Large intestine (tissue), 3 donors: ENCODE data around the gene AARS2. TPM values are rescaled to one million over a fixed set of nuclear protein-coding genes. Genes with fewer than 3 reads are reported as not detected.

Experiments used
- DNase-seq, 2 donors: peaks; one replicate each; pipeline versions ENCODE4 v3.0.0 to v3.0.0-alpha.2; 2013
- H3K27ac ChIP-seq: one replicate; pipeline ENCODE4 v1.5.1; 2013; ENCODE audit warnings: low read length
- H3K27me3 ChIP-seq: 2 replicates; pipeline ENCODE4 v1.6.1; 2013; ENCODE audit warnings: low read length; ENCODE audit not compliant: control insufficient read depth, insufficient read depth
- H3K36me3 ChIP-seq: 2 replicates; pipeline ENCODE4 v1.6.1; 2013; ENCODE audit warnings: low read length; ENCODE audit not compliant: control insufficient read depth, insufficient read depth
- H3K4me1 ChIP-seq: one replicate; pipeline ENCODE4 v1.6.1; 2013; ENCODE audit warnings: low read length; ENCODE audit not compliant: control insufficient read depth, insufficient read depth
- H3K4me3 ChIP-seq: one replicate; pipeline ENCODE4 v1.5.1; 2013; ENCODE audit warnings: low read length
- H3K9me3 ChIP-seq: one replicate; pipeline ENCODE4 v1.6.1; 2013; ENCODE audit warnings: mild to moderate bottlenecking, low read depth, low read length, moderate library complexity; ENCODE audit not compliant: control insufficient read depth
- WGBS: methylation state at CpG from one replicate; pipeline ENCODE4 v1.1.5; 2013; ENCODE audit warnings: low lambda C conversion rate; ENCODE audit not compliant: insufficient coverage; 5-methylcytosine and 5-hydroxymethylcytosine counted together
- polyA plus RNA-seq: library from polyadenylated mRNA; unstranded; fragments of 120-200 nt; gene quantifications from one replicate; pipeline ENCODE4 v1.2.1, GENCODE V29; 2013

Gene AARS2
- polyA plus RNA-seq, 1 donor, result 14.3 TPM

- peaks cover 7% of the 10 kb centered on the region for H3K9me3 ChIP-seq
- DNase-seq, result no peak
- H3K4me1 ChIP-seq, result peaks cover 36% of the 10 kb centered on the region
- H3K36me3 ChIP-seq, result peaks cover 32% of the 10 kb centered on the region
- no peak overlapping the region for H3K27ac ChIP-seq
- no peak overlapping the region for H3K4me3 ChIP-seq
- no CpG with 5 or more reads among the region's 8 CpGs for WGBS
- no peaks in the 10 kb centered on the region for H3K27me3 ChIP-seq
Observed at GRCh38 chr6:44261581-44261980, 51.6 kb downstream of the AARS2 start.

DNA sequence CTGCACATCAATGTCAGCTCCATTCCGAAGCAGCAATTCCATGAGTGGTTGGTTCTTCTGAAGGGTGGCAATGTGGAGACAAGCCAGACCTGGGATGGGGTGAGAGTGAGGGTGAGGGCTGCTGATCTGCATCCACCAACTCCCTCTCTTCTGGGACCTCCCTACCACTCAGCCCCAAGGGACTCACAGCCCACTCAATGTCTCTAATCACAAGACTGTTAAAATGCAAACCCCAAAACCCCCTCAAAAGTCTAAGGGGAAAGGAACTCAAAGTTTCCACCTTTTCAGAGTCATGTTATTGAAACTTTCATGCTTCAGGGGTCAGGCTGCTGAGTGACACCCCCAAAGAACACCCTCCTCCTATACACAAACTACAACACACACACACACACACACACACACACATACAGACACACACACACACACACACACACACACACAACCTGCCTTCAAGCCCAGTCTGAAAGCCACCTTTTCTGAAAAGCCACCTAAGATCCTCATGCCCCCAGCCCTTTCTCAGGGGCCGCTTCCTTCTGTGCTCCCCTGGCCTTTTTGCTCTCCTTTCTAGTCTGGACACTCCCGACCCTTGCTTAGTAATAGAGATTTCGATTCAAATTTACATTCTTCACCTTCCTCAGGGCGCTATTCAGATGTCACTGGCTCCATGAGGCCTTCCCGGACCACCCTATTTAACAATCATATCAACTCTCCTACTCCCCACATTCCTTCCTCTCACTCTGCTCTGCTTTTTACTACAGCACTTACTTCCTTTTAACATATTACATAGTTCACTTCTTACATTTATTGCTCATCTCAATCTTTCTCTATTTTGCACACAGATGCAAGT is 52.5 kb downstream of the AARS2 start:
- Histone ChIP-seq H3K9me3 (peaks cover 7% of the 10 kb centered on the region), H3K27me3 (no peaks in the 10 kb centered on the region), H3K36me3 (peaks cover 32% of the 10 kb centered on the region), H3K4me3 (no peak overlapping the region), H3K4me1 (peaks cover 40% of the 10 kb centered on the region), H3K27ac (no peak overlapping the region)
- DNase-seq, result no peak
- WGBS, result 96% methylated on average over 4 of the region's 6 CpGs

GRCh38 chr6:44260011-44260410 is 53.1 kb downstream of the AARS2 start:
- peaks cover 38% of the 10 kb centered on the region for H3K36me3 ChIP-seq
- WGBS, result no CpG with 5 or more reads among the region's 8 CpGs

GRCh38 chr6:44258921-44259320 is 54.2 kb downstream of the AARS2 start:
- peaks cover 30% of the 10 kb centered on the region for H3K4me1 ChIP-seq
- no peak overlapping the region for H3K27ac ChIP-seq
- no peaks in the 10 kb centered on the region for H3K27me3 ChIP-seq
- H3K4me3 ChIP-seq, result no peak overlapping the region
- peaks cover 49% of the 10 kb centered on the region for H3K36me3 ChIP-seq
- peaks cover 3% of the 10 kb centered on the region for H3K9me3 ChIP-seq
- whole genome bisulfite sequencing, result no CpG with 5 or more reads among the region's 3 CpGs
- no peak for DNase-seq

More at GRCh38 chr6:44260011-44260410, 53.1 kb downstream of the AARS2 start:
- DNase-seq, result no peak
- no peak overlapping the region for H3K4me3 ChIP-seq
- peaks cover 40% of the 10 kb centered on the region for H3K4me1 ChIP-seq
- no peak overlapping the region for H3K27ac ChIP-seq
- peaks cover 5% of the 10 kb centered on the region for H3K9me3 ChIP-seq
- H3K27me3 ChIP-seq, result no peaks in the 10 kb centered on the region

DNA sequence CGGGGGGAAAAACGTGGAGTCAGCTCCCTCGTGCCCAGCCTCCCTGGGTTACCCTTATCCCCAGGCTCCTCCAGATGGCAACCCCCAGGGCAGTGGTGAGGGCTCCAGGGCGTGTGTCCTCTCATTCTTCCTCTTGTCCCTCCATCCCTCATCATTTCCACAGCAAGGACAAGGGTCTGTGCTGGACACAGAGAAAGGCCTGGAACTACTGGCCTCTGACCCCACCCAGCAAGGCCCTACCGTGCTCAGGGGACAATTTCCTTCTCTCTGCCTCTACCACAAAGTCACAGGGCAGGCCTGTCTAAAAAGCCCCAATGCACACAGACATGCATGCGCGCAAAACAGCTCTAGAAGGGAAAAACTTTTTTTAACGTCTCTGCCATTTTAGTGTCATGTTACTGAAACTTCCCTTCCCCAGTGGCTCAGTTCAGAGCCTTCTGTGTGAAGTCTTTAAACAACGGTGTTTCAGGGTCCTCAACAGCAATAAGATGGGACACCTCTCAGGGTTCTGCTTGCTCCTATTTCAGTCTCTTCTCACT is 54.8 kb downstream of the AARS2 start:
- no peak overlapping the region for H3K4me3 ChIP-seq
- H3K36me3 ChIP-seq, result peaks cover 54% of the 10 kb centered on the region
- H3K27me3 ChIP-seq, result no peaks in the 10 kb centered on the region
- peaks cover 3% of the 10 kb centered on the region for H3K9me3 ChIP-seq
- no CpG with 5 or more reads among the region's 9 CpGs for WGBS
- peaks cover 25% of the 10 kb centered on the region for H3K4me1 ChIP-seq
- H3K27ac ChIP-seq, result no peak overlapping the region
- DNase-seq, result no peak

DNA sequence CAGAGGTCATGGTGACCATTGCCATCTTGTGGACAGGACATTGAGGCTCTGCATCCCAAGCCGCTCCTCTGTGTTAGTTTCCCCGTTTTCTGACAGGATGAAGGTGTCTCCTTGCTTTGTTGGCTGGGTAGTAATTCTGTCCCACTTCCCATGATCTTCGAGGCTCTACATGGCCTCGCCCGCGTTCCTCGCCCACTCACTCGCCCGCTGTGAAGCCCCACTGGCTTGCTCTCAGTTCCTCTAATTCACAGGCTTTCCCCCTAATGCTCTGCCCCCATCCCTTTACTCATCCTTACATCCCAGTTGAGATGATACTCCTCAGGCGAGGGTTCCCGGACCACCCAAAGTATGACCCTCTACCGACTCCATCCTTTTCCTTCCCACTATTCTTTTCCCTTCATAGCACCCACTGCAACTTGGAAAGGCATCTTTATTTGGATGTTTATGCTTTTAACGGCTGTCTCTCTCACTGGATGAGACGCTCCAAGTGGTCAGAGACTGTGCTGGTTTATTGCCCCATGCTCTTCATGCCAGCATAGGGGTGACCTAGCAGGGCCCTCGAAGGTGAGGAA is 55.3 kb downstream of the AARS2 start:
- Histone ChIP-seq H3K36me3 (peaks cover 60% of the 10 kb centered on the region), H3K27ac (peak overlapping the region; percentile 20), H3K9me3 (peaks cover 3% of the 10 kb centered on the region), H3K27me3 (no peaks in the 10 kb centered on the region), H3K4me1 (peaks cover 19% of the 10 kb centered on the region), H3K4me3 (peak overlapping the region; percentile 22)
- WGBS, result no CpG with 5 or more reads among the region's 15 CpGs
- no peak for DNase-seq

DNA sequence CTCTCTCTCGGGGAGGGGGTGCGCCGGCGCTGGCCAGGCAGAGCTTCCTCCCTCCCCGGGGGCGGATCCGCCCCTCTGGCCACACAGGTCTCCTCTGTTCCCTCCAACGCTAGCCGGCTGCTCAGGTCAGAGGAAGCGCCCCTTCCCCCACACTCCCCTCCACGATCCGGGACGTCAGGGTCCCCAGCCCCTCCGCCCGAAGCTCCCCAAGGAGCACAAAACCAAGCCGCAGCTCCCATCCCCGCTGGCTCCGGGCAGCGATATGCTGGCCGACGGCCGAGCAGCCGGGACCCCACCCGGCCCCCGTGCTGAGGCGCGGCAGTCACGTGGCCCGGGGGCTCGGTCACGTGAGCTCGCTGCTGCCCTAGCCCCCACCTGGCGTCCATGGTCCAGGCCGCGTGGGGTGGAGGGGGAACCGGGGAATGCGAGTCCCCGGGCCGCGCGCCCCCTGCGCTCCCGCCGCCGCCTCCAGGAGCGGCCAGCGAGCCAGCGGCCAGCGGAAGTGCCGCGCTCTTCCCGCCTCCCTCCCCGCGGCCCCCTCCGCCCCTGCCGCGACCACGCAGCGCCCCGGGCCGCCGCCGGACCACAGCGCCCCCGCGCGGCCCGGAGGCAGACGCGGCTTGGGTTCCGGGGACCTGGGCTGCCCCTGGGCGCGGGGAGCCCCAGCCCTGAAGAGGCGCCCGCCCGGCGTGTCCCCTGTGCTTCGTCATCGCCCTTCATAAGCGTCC is 56.0 kb downstream of the AARS2 start, which contains the start of gene SLC35B2:
Gene SLC35B2 (minus strand): TSS at position 504 of the 728 bp plus-strand sequence. CDS start 118 bp downstream, at position 386.
- WGBS, result no CpG with 5 or more reads among the region's 80 CpGs
- Histone ChIP-seq H3K36me3 (peaks cover 61% of the 10 kb centered on the region), H3K4me3 (peak within 1 kb of the TSS; percentile 94)

GRCh38 chr6:44256775-44257024 is 56.4 kb downstream of the AARS2 start:
- WGBS, result no CpG with 5 or more reads among the region's 12 CpGs
- H3K36me3 ChIP-seq, result peaks cover 62% of the 10 kb centered on the region
- H3K9me3 ChIP-seq, result peaks cover 3% of the 10 kb centered on the region
- H3K27me3 ChIP-seq, result no peaks in the 10 kb centered on the region
- peak overlapping the region; percentile 64 for H3K27ac ChIP-seq
- DNase-seq, result no peak
- peaks cover 10% of the 10 kb centered on the region for H3K4me1 ChIP-seq
- H3K4me3 ChIP-seq, result peak overlapping the region; percentile 94

More for the DNA sequence above, 56.0 kb downstream of the AARS2 start, which contains the start of gene SLC35B2:
- Histone ChIP-seq H3K9me3 (peaks cover 3% of the 10 kb centered on the region), H3K27me3 (no peaks in the 10 kb centered on the region), H3K4me1 (peaks cover 13% of the 10 kb centered on the region), H3K27ac (peak within 1 kb of the TSS; percentile 64)
- DNase-seq, result peak; percentile 52 to 80

GRCh38 chr6:44255871-44256774 is 57.0 kb downstream of the AARS2 start:
- Histone ChIP-seq H3K9me3 (peaks cover 3% of the 10 kb centered on the region), H3K4me3 (peak overlapping the region; percentile 94), H3K27me3 (no peaks in the 10 kb centered on the region), H3K36me3 (peaks cover 64% of the 10 kb centered on the region), H3K4me1 (peaks cover 10% of the 10 kb centered on the region), H3K27ac (peak overlapping the region; percentile 64)
- no CpG with 5 or more reads among the region's 15 CpGs for WGBS
- no peak for DNase-seq
